HG03520 (cell line): ENCODE measurements around the gene TSR3.
A peak's percentile ranks its signal among the peaks of the same experiment; 100 is the strongest.

Experiments used
- ATAC-seq: cut with Tn5 transposase; IDR thresholded peaks from one replicate; pipeline ENCODE4 v1.9.1; 2021; ENCODE audit warnings: mild to moderate bottlenecking, moderate library complexity; ENCODE audit not compliant: unreplicated experiment

Gene TSR3

DNA sequence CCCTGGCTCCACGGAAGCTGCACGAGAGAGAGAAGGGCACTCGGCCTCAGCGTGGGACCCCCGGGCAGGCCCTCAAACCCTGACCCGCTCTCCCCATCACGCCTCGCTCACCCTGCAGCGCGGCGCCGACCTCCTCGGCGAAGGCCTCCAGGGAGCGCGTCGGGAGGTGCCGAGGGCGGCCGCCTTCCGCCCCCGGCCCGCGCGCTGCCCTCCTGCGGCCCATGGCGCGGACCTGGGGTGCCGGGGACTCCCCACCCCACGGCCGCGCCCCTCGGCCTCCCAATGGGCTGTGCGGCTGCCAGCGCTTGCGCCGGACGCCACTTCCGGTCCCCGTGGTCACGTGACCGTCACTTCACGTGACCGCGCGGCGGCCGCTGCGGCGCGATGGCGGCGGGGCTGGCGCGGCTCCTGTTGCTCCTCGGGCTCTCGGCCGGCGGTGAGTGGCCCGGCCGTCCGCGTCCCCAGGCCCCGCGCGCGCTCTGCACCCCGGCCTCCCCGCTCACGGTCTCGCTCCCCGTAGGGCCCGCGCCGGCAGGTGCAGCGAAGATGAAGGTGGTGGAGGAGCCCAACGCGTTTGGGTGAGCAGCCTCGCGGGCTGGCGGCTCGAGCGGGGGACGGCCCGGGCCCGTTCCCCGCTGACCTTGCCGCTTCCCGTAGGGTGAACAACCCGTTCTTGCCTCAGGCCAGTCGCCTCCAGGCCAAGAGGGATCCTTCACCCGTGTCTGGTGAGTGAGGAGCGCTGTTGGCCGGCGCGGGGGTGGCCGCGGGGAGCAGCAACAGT, at the start of gene TSR3, which contains the start of gene GNPTG:
TSS of gene TSR3 (minus strand) at position 297 of the 781 bp plus-strand sequence. CDS start at position 223, 74 bp downstream.
TSS of gene GNPTG (plus strand) at position 350 of the 781 bp plus-strand sequence. CDS start at position 385, 35 bp downstream.
- ATAC-seq = peak; percentile 69

DNA sequence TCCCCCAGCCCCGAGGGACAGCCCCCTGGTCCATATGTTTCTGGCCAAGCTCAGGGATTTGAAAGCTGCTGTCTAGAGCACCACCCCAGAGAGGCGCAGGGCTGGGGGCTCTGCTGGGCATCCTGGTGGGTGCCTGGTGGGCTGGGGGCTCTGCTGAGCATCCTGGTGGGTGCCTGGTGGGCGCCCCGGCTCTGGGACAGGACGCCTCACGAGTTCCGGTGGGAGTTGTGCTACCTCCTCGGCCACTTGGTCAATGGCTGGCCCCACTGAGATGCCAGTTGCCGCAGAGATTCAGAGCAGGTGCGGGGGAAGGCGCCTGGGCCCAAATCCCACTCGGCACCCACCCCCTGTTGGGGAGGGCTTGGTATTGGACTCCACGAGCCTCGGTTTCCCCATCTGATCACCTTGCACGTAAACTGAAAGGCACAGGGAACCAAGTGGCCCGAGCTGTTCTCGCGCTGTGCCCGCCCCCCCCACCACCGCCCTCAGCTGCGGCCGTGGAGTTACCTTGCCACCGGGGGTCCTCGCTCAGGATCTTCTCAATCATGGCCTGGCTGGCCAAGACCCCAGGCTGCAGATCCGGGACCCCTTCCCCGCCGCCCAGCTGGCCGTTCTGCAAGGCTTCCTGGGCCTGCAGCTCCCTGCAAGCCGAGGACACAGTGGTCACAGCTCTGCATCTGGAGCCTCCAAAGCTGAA, 49.5 kb upstream of the TSR3 start:
- ATAC-seq = no peak

DNA sequence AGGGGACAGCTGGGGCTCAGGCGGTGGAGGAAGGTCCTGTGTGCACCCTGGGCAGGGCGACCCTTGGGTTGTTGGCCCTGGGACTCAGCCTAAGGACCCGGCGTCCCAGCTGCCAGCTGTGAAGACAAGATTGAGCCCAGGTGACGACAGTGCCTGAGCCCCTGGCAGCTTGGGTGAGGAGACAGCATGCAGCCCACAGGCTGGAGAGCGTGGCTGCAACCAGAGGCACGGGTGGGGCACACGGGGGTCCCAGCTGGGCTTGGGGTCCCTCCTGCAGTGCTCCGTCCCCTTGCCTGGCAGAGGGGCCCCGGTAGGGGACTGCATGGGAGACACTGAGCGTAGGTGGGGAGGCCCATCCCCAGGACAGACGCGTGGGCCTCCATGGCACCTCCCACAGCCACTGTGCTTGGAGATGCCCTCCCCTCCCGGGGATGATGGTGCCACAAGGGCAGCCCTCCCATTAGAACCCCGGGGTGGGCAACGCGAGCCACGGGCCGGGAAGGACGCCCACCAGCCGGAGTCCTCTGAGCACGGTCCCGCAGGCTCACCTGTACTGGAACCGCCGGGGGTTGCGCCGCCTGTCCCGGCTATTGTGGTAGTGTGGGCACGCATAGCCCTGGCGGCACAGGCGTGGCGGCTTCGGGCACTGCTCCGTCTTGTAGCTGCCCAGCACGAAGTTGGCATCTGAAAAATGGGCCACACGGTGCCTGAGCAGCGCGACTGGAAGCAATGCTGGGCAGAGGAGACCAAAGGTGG, 47.3 kb upstream of the TSR3 start:
- ATAC-seq = no peak

DNA sequence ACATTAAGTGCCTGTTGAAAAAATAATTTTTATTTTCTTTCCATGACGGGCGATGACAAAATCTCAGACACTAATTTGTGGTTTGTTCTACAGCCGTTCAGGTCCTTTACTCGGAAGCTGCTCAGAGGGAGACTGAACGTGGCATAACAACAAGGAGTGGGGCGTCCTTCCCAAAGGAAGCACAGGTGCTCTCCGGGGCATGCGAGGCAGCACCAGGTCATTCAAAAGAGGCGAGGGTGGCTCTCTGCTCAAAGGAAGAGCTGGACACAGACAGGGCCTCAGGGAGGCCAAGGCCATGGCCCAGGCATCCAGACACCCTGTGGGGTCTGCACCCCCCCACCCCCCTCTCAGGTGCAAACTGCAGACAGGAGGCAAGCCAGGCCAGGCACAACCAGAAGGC, 46.7 kb upstream of the TSR3 start:
- ATAC-seq = no peak

DNA sequence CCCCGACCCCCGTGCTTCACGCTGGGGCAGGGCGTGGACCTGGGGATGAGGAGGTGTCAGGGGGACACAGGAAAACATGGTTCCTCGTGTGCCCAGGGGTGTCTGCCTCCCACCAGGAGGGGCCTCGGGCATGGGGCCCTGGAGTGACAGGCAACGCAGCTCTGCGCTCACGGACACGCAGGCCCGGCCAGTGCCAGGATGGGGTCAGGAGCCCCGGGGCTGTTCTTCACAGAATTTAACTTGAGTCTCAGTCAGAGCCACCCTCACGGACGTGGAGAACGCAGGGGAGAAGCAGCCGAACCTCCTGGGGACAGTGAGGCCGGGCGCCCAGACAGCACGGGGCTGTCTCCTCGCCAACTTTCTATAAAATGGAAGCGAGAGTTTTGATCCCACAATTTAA, 46.1 kb upstream of the TSR3 start:
- no peak for ATAC-seq

DNA sequence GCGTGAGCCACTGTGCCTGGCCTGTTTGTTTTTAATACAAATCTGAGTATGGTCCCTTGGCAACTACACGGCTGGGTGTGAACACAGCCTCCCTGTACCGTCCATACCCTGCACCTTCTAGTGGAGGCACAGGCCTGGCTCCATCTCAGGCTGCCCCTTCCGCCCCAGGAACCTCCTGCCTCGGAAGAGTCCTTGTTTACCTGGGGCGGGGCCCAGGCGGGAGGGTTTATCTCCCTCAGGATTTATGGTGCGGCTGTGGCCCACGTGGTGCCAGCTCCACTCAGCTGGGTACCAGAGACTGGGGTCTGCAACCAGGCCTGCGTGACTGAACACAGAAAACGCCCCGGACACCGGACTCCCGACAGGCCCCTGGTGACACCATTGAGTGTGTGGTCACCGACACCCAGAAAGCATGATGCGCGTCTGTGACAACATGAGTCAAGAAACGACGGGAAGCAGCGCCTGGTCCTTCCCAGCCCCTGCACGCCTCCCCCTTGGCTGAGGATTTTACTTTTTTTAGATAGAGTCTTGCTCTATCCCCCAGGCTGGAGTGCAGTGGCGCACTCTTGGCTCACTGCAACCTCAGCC, 43.9 kb upstream of the TSR3 start:
- no peak for ATAC-seq

DNA sequence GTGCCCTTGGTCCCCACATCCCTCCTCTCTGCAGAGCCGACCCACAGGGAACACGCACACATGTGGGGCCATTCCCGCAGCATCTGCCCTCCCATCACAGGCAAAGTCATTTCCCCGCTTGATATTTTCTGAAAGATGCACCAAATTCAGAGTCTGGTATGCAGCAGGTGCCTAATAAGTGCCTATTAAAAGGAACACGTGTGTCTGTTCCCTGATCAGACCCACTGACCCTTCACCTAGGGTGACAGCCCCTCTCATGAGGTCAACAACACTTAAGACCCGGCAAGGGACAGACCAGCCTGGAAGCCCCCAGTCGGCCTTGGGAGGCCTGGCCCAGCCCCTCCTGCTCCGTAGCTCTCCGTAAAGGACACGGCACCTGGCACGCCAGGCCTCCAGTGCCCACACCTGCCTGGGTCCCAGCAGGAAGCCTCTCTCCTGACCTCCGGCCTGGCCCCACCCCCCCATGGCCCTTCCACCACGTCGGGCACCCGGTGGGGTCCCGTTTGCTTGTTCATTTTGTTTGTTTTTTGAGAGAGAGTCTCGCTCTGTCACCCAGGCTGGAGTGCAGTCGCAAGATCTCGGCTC, 42.8 kb upstream of the TSR3 start:
- no peak for ATAC-seq

DNA sequence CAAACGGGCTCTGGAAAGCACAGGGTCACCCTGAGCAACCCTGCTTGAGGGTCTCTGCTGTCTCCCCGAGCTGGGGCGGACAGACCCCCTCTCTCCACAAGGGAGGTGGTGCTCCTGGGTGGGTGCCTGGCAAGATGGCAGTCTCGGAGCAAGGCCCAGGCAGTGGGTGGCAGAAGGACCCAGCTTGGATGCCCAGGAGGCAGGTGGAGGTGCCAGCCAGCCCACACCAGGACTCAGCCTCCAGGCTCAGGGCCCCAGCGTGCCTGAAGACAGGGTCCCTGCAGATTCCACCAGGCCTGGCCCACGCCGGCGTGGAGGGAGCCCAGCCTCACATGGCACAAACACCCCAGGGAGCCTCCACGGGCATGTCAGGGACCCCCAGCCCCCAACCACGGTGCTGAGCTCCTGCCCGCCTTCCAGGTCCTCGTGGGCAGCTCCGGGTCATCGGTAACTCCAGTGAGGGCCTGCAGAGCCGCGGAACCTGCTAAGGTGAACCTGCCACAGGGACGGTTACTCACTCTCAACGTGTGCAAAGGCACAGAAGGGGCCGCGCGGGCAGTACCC, 42.0 kb upstream of the TSR3 start:
- no peak for ATAC-seq

DNA sequence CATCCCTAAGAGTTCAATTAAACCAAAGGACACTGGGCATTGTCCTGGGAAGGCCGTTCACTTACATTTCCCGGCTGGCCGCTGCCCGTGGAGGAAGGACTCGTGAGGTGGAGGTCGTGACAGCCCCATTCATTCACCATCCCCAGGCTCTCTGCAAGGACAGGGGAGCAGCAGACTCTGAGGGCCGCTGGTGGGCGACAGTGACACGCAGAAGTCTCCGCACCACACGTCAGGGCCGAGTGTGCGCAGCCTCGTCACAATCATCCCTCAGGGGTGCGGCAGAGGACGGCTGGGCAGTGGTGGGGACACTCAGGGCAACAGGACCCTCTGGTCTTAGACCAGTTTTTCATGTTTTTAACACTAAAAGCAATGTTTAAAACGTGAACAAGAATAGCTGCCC, 41.1 kb upstream of the TSR3 start:
- no peak for ATAC-seq

DNA sequence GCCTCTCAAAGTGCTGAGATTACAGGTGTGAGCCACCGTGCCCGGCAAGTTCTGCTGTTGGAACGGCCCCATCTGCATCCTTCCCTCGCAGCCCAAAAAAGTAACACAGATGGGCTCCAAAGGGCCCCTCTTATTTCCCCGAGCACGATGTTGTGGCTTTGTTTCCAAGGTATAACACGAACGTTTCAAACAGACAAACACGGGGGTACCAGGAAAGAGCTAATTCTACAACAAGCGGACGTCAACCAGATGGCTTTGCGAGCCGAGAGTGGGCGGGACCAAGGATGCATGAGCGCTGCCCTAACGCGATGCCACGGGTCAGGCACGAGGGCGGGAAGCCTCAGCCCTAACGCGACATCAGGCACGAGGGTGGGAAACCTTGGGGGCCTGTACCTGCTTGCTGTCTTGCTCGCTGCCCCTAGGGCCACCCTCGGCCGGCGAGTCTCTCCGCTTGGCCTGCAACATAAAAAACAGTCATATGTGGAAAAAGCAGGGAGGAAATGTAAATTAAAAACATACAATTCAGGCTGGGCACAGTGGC, 38.6 kb upstream of the TSR3 start:
- no peak for ATAC-seq

DNA sequence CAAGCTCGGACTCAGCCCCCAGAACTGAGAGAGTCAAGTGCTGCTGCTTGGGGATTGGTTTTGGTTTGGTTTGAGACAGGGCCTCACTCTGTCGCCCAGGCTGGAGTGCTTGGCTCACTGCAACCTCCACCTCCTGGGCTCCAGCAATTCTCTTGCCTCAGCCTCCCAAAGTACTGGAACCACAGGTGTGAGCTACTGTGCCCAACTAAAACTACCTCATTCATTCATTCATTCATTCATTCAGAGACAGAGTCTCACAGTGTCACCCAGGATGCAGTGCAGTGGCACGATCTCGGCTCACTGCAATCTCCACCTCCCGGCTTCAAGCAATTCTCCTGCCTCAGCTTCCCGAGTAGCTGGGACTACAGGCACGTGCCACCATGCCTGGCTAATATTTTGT, 38.1 kb upstream of the TSR3 start:
- ATAC-seq = no peak

DNA sequence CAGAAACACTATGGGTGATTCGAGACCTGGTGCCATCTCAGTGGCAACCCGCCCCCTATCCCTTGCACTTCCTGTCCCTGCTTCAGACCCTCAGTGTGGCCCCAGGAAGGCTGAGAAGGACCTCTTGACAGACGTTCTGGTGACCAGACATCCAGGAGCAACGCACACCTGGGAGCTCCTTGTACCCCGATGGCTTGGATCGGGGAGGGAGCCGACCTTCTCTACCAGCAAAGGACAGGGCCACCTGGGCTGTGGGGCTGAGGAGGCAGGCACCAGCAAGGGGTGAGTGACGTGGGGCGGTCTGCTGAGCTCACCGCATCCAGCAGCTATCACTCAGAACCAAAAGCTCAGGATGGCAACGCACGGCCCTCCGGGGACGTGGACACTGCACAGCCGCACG, 35.7 kb upstream of the TSR3 start:
- ATAC-seq = no peak

DNA sequence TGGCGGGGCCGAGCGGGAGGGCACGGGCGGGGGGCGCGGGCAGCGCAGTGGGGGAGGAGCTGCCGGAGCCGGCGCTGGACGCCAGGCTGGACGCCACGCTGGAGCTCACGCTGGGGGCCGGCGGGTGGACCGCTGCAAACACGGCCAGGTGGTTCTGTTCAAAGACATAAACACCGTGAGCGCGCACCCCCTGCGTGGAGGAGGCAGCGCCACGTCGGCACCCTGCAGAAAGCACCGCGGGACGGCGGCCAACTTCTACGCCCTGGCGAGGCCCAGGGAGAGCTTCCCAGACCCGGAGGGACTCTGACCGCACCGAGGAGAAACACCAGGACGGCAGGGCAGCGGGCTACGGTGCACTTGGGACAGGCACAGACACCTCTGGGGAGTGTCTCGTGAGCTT, 33.6 kb upstream of the TSR3 start:
- no peak for ATAC-seq

DNA sequence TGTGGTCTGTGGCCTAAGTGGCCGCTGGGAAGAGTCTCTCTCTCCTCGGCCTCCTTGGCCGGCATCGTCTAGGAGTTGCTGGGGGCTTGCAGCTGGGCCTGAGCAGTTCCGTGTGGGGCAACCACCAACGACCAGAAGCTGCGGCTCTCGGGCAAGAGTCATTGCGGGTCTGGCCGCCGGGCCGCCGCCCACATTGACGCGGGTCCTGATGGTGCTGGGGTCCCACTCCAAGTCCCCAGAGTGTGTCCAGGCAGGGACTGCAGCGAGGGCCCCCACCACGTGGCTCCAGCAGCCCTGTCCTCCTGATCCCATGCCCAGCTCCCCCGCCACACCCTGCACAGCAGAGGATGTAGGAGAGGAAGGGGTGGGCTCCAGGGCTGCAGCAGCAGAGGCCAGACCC, 31.9 kb upstream of the TSR3 start:
- no peak for ATAC-seq

DNA sequence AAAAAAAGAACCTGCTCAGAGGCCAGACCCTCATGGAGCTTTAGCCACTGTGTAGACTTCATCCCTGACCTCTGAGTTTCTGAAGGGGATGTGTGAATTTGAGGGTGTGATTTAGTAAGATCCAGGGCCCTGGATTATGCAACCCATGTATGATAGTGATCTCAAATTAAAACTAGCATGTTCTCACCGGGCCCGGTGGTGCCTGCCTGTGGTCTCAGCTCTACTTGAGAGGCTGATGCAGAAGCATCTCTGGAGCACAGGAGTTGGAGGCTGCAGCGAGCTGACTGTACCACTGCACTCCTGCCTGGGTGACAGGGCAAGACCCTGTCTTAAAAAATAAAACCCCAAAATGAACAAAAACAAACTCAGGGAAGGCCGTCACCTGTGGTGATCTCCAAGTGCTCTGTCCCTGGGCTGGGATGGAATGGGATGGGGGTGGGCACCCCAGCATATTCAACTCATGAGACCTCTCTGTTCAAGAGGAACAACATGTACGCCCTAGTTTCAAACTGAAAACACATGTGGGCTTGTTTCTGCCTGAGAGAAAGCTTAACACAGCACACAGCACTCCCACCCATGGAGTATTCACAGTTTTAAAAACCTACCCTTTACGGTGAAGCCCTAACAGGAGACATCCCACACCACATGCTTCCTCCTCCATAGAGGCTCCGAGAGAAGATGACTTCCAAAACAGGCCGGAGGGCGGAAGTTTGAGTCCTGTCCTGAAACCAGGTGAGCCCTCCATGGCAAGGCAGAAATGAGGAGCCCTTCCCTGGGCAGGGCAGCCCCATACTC, 30.1 kb upstream of the TSR3 start:
- no peak for ATAC-seq

DNA sequence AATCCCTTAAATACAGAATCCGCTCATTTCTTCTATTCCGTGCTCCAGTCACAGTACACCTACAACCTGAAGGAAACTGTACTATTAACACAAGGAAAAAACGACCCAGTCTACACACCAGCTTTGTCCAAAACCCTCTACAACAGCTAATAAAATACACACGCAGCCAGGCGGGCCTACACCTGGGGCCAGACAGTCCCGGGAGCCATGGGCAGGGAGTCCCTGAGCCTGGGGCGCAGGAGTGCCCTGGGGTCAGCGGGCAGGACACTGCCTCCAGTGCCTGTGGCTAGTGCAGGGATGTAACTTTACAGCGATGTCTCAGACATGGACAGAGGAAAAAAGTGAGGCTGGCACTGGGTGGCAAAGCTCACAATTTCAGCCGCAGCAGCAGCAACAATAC, 28.5 kb upstream of the TSR3 start:
- no peak for ATAC-seq

DNA sequence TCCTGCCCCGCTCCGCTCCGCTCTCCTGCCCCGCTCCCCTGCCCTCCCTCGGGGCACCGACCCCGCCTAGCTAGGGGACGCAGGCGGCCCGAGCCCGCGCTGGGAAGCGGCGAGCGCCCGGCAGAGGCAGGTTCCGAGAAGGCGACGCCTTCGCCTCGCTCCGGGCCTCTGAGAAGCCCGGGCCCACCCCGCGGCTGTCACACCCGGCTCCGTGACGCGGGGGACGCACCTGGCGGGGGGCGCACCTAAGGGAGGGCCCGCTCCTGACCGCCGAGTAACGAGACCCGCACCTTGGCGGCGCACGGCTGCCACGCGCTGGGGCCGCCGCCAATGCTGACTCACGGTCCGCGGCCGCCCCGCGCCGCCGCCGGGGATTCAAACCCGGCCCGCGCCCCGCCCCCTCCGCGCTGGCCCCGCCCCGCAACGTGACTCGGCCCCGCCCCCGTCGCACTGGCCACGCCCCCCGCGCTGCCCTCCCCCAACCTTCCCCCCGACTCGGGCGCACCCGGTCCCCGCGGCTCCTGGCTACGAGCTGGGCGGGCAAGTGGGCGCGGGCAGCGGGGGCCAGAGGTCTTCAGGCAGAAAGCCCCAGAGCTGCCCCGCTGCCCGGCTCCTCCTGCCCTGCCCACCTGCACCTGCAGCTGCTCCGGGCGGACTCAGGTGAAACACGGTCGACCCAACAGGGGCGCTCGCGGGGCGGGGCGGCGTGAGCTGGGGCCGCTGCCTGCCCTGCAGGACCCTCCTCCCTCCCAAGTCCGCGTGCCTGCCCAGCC, 27.8 kb upstream of the TSR3 start:
- ATAC-seq = no peak

DNA sequence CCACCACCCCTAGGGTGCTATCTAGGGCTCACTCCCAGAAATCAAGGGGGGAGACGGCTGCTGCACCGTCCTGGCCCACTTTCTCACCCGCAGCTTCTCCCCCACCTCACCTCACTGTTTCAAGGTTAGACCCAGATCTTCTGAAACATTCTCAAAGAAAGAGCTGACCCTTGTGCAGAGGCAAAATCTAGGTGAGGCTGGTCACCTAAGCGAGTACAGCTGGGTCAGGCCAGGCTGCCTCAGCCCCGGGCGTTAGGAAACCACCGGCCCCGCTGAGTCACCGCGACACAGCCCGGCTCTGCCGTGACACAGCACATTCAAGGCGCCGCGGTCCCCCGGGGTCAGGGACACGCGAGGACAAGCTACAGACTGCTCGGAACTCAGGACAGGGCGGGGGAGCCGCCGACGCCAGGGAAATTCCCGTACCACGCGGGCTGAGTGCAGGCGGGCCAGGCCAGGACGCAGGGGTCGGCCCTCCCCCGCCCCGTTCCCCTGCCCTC, 27.2 kb upstream of the TSR3 start:
- ATAC-seq = no peak
